ENCODE data around the gene S100A4.

DNA sequence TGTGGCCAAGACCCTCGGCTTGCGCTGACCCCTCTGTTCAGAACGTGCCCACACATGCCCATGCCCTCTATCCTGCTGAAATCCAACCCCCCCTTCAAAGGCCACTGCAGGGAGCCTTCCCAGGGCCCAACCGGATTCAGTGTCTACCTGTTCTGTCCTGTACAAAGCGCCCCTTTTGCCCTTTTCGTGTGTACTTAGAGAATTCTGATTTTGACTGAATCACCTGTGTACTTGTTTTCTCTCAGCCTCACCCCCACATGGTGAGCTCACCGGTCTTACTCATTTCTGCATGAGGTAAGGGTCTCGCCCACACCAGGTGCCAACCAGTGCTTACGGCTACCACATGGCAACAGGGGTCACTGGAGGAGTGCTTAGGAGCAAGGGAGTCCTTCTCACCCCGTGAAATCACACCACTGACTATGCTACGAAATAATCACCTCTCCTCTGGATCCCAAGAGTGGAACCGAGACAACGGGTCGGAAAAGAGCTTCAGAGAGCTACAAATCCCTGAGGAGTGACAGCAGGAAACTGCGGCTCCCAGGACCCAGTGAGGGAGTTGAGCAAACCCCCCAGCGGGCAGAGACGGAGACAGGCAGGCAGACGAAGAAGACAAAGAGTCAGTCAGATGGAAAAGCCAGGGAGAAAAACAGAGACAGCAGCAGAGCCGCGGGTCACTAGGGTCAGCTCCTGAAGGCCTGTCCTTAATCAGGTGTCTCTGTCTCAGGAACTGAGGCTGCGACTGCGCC lies 22.2 kb upstream of the S100A4 start:
- TF ChIP-seq POLR2A (IDR thresholded peaks at IDR 0.05), result no peak
- TF ChIP-seq, protein P1, sequence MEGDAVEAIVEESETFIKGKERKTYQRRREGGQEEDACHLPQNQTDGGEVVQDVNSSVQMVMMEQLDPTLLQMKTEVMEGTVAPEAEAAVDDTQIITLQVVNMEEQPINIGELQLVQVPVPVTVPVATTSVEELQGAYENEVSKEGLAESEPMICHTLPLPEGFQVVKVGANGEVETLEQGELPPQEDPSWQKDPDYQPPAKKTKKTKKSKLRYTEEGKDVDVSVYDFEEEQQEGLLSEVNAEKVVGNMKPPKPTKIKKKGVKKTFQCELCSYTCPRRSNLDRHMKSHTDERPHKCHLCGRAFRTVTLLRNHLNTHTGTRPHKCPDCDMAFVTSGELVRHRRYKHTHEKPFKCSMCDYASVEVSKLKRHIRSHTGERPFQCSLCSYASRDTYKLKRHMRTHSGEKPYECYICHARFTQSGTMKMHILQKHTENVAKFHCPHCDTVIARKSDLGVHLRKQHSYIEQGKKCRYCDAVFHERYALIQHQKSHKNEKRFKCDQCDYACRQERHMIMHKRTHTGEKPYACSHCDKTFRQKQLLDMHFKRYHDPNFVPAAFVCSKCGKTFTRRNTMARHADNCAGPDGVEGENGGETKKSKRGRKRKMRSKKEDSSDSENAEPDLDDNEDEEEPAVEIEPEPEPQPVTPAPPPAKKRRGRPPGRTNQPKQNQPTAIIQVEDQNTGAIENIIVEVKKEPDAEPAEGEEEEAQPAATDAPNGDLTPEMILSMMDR (IDR thresholded peaks at IDR 0.05), result no peak
